LNCaP clone FGC (cell line): ENCODE measurements around the gene PROX2.

ENCODE experiments used
- DNase-seq: peaks from one replicate; pipeline ENCODE4 v3.0.0-alpha.2; 2011; ENCODE audit warnings: low read depth
- H3K4me3 ChIP-seq: 2 replicates; pipeline ENCODE4 v1.5.1; 2011; ENCODE audit warnings: mild to moderate bottlenecking, low read depth, low read length, control low read depth
- CTCF ChIP-seq: IDR thresholded peaks from 2 replicates; pipeline ENCODE4 v1.5.1; 2012; ENCODE audit warnings: mild to moderate bottlenecking; ENCODE audit not compliant: control insufficient read depth, insufficient read depth; ENCODE audit errors: extremely low read depth

The PROX2 gene

DNA sequence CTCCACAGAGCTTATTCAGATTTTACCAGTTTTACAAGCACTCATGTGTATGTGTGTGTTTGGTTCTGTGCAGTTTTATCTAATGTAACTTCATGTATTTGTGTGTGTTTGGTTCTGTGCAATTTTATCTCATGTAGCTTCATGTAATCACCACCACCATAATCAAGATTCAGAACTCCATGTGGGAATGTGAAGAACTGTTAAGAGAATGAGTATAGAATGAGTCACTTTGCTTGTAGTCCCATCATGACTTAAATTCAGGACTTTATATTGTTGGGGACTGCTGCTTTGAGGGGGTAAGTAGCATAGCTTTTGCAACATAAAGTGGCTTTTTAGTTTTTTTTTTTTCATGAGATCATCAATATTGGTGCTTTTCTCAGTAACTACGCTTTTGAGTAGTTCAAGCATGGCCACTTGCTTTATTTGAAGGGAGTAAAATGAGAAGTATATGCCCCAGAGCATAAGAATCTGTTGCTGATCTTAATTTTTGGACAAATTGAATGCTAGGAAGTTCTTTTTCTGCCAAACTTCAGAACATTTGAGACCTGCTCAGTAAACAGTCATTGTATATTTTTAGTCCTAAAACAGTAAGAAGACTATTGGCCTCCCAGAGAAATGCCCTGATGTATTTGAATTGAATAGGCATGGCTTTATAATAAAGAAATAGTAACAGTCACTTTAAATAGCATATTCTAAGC, 28.8 kb downstream of the PROX2 start:
- DNase-seq = no peak
- H3K4me3 ChIP-seq = no peak overlapping the region
- no peak for TF ChIP-seq CTCF

GRCh38 chr14:74846168-74846567, 29.8 kb downstream of the PROX2 start:
- no peak overlapping the region for H3K4me3 ChIP-seq
- no peak for TF ChIP-seq CTCF
- no peak for DNase-seq

DNA sequence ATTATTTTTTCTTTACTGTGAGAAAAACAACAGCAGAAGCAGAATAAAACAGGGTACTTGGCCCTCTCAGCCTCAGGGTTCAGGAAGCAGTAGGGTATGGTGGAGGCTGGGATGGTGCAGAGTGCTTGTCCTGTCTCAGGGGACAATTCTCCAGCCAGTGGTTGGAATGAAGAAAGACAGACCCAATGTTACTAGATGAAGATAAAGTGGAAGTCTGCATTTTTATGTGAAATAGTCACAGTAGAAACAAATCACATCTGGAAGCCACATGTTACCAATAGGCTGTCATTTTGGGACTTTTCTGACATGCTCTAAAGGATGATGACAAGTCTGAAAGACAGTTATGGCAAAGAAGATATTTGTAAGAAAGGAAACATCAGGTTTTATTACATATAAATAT, 32.3 kb downstream of the PROX2 start:
- no peak overlapping the region for H3K4me3 ChIP-seq
- no peak for DNase-seq
- TF ChIP-seq CTCF = no peak

GRCh38 chr14:74841230-74842207, 34.4 kb downstream of the PROX2 start:
- H3K4me3 ChIP-seq = no peak overlapping the region
- no peak for DNase-seq
- no peak for TF ChIP-seq CTCF

- no peak for DNase-seq
- no peak overlapping the region for H3K4me3 ChIP-seq
- TF ChIP-seq CTCF = no peak
Measured at GRCh38 chr14:74840603-74841030, 35.3 kb downstream of the PROX2 start.

DNA sequence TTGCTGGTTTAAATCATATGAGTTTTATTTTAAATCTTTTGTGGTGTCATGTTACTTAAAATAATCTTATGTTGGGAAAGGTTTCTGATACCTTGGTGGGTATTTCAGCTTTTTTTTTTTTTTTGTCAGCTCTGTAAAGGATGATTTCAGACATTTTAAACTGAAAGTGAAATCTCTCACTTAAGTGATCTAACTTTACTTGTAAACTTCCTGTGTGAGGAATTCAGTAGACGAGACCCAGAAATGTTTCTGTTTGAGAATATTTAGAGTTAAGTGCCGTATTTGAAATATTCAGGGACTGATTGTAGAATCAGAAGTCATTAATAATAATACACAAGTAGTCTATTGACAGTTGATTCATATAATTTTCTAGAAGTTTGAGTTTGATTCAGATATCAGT, 37.8 kb downstream of the PROX2 start:
- no peak for TF ChIP-seq CTCF
- no peak overlapping the region for H3K4me3 ChIP-seq
- no peak for DNase-seq
